PC-3 (cell line): Measurements from ENCODE around the gene CHST11. TPM values are rescaled to one million over a fixed set of nuclear protein-coding genes. Genes with fewer than 3 reads are reported as not detected.

Source experiments
- ATAC-seq: fragments of 200-7000 bp; cut with Tn5 transposase; 2 replicates; pipeline ENCODE4 v1.9.1; 2020; ENCODE audit warnings: mild to moderate bottlenecking, moderate library complexity
- BruUV-seq: library from RNA; stranded (reverse); fragments of 400-500 nt; replicated peaks from 2 replicates; lab custom pipeline; 2021; lab: Mats Ljungman, UMichigan
- CTCF ChIA-PET: fragments of 300-600 bp; sonication (Branson Sonifier 250); formaldehyde crosslinking; loops from one replicate; lab custom pipeline; 2022; ENCODE audit warnings: antibody characterized with exemption; lab: Charles Lee
- POLR2A ChIA-PET: fragments of 300-600 bp; sonication (Branson Sonifier 250); formaldehyde crosslinking; loops from one replicate; lab custom pipeline; 2022; ENCODE audit warnings: antibody characterized with exemption; ENCODE audit not compliant: unreplicated experiment; lab: Charles Lee
- DNase-seq: peaks from one replicate; pipeline ENCODE4 v3.0.0-alpha.2; 2015
- H2AFZ ChIP-seq: fragments of 300-600 bp; sonication (generic); 2 replicates; pipeline ENCODE4 v1.6.0; 2016; ENCODE audit warnings: antibody characterized with exemption, low read length
- H3F3A ChIP-seq: fragments of 300-600 bp; sonication (generic); one replicate; pipeline ENCODE4 v1.6.0; 2017; ENCODE audit warnings: antibody characterized with exemption, low read length, control low read depth, mild to moderate bottlenecking; ENCODE audit not compliant: unreplicated experiment
- H3K27ac ChIP-seq: fragments of 300-600 bp; sonication (generic); 2 replicates; pipeline ENCODE4 v1.5.1; 2016; ENCODE audit warnings: mild to moderate bottlenecking, low read length
- H3K27me3 ChIP-seq: fragments of 300-600 bp; sonication (generic); 2 replicates; pipeline ENCODE4 v1.6.1; 2016; ENCODE audit warnings: low read length, mixed read lengths
- H3K36me3 ChIP-seq: fragments of 300-600 bp; sonication (generic); 2 replicates; pipeline ENCODE4 v1.6.1; 2016; ENCODE audit warnings: low read depth, mixed run types, low read length, mixed read lengths
- H3K4me1 ChIP-seq: fragments of 300-600 bp; sonication (generic); 2 replicates; pipeline ENCODE4 v1.5.1; 2016; ENCODE audit warnings: low read length; ENCODE audit not compliant: insufficient read depth
- H3K4me2 ChIP-seq: fragments of 300-600 bp; sonication (generic); 2 replicates; pipeline ENCODE4 v1.6.0; 2016; ENCODE audit warnings: low read length
- H3K4me3 ChIP-seq: fragments of 300-600 bp; sonication (generic); 2 replicates; pipeline ENCODE4 v1.5.1; 2016; ENCODE audit warnings: mild to moderate bottlenecking, low read length, mixed read lengths
- H3K79me2 ChIP-seq: fragments of 300-600 bp; sonication (generic); 2 replicates; pipeline ENCODE4 v1.6.1; 2017; ENCODE audit warnings: low read length, mixed read lengths
- H3K9ac ChIP-seq: fragments of 300-600 bp; sonication (generic); 2 replicates; pipeline ENCODE4 v1.6.0; 2016; ENCODE audit warnings: mild to moderate bottlenecking, low read length
- H3K9me2 ChIP-seq: fragments of 300-600 bp; sonication (generic); replicated peaks from 2 replicates; pipeline ENCODE4 v1.6.1; 2016; ENCODE audit warnings: mixed run types, low read length, mixed read lengths
- H3K9me3 ChIP-seq: fragments of 300-600 bp; sonication (generic); 2 replicates; pipeline ENCODE4 v1.6.1; 2016; ENCODE audit warnings: low read length, mixed read lengths
- H4K20me1 ChIP-seq: fragments of 300-600 bp; sonication (generic); 2 replicates; pipeline ENCODE4 v1.6.1; 2016; ENCODE audit warnings: low read length, mixed read lengths
- CTCF ChIP-seq: fragments of 300-600 bp; sonication (generic); conservative IDR thresholded peaks from 2 replicates; pipeline ENCODE4 v1.5.1; 2017; ENCODE audit warnings: antibody characterized with exemption, low read depth, mild to moderate bottlenecking, low read length
- EZH2 ChIP-seq: fragments of 300-600 bp; sonication (generic); IDR thresholded peaks from one replicate; pipeline ENCODE4 v1.6.1; 2017; ENCODE audit warnings: antibody characterized with exemption, mild to moderate bottlenecking, low read length; ENCODE audit not compliant: unreplicated experiment
- EZH2phosphoT487 ChIP-seq: fragments of 300-600 bp; sonication (generic); IDR thresholded peaks from 2 replicates; pipeline ENCODE4 v1.6.1; 2018; ENCODE audit warnings: mild to moderate bottlenecking, antibody characterized with exemption, low read length, borderline replicate concordance
- intact Hi-C: fragments of 100-400 bp; cut with micrococcal nuclease; formaldehyde crosslinking; loops from 2 replicates; pipeline ENCODE4 v1.9.0; 2023
- total RNA-seq: library from RNA; depleted of rRNA; stranded (reverse); fragments of >200 nt; gene quantifications from 2 replicates; pipeline ENCODE4 v1.2.3, GENCODE V29; 2014

Gene CHST11
- total RNA-seq, 1 experiment from 2014 or later = 53.5 TPM

- Histone ChIP-seq H3K4me3 (no peak overlapping the region), H3K27ac (no peak overlapping the region), H4K20me1 (no peaks in the 10 kb centered on the region), H3K27me3 (no peaks in the 10 kb centered on the region), H3K4me2 (no peak overlapping the region), H3K36me3 (no peaks in the 10 kb centered on the region), H3K4me1 (peaks cover 49% of the 10 kb centered on the region), H3K9ac (no peak overlapping the region), H2AFZ (no peak overlapping the region), H3F3A (no peaks in the 10 kb centered on the region), H3K9me3 (no peaks in the 10 kb centered on the region), H3K9me2 (no peaks in the 10 kb centered on the region), H3K79me2 (no peaks in the 10 kb centered on the region)
- TF ChIP-seq EZH2 (no peak), CTCF (no peak), EZH2phosphoT487 (no peak)
- intact Hi-C loops = no loop called here
- no peak for DNase-seq
- POLR2A ChIA-PET = no interaction called here
- CTCF ChIA-PET = no interaction called here
- no peak for ATAC-seq
- no TSS peak for BruUV-seq
Measured at GRCh38 chr12:104424955-104425354, 31.8 kb upstream of the CHST11 start.

GRCh38 chr12:104425614-104426013 is 31.1 kb upstream of the CHST11 start:
- H3K9ac ChIP-seq = no peak overlapping the region
- H2AFZ ChIP-seq = no peak overlapping the region
- peaks cover 45% of the 10 kb centered on the region for H3K4me1 ChIP-seq
- no peaks in the 10 kb centered on the region for H3K9me2 ChIP-seq
- ChIA-PET CTCF (no interaction called here), POLR2A (interaction anchor here (0.6 kb wide), 1 partner anchor 23 kb away, joined by 18 read pairs; no protein-coding TSS in a partner anchor)
- DNase-seq = no peak
- no peak for ATAC-seq
- H3K27ac ChIP-seq = no peak overlapping the region
- no peaks in the 10 kb centered on the region for H3K27me3 ChIP-seq
- no peaks in the 10 kb centered on the region for H3K36me3 ChIP-seq
- no peaks in the 10 kb centered on the region for H3K9me3 ChIP-seq
- H3K4me2 ChIP-seq = no peak overlapping the region
- H4K20me1 ChIP-seq = no peaks in the 10 kb centered on the region
- no TSS peak for BruUV-seq
- H3K79me2 ChIP-seq = no peaks in the 10 kb centered on the region
- TF ChIP-seq CTCF (no peak), EZH2 (no peak), EZH2phosphoT487 (no peak)
- no peaks in the 10 kb centered on the region for H3F3A ChIP-seq
- no peak overlapping the region for H3K4me3 ChIP-seq
- intact Hi-C loops = no loop called here

- H3K79me2 ChIP-seq = no peaks in the 10 kb centered on the region
- H2AFZ ChIP-seq = no peak overlapping the region
- no peak overlapping the region for H3K9ac ChIP-seq
- H4K20me1 ChIP-seq = no peaks in the 10 kb centered on the region
- H3K4me2 ChIP-seq = no peak overlapping the region
- POLR2A ChIA-PET = no interaction called here
- H3K4me3 ChIP-seq = no peak overlapping the region
- H3F3A ChIP-seq = no peaks in the 10 kb centered on the region
- ATAC-seq (peak; percentile 88), DNase-seq (peak; percentile 89)
- no peaks in the 10 kb centered on the region for H3K27me3 ChIP-seq
- CTCF ChIA-PET = interaction anchor here (1.4 kb wide), 1 partner anchor 45 kb away, joined by 3 read pairs; no protein-coding TSS in a partner anchor
- no peaks in the 10 kb centered on the region for H3K9me3 ChIP-seq
- no peaks in the 10 kb centered on the region for H3K36me3 ChIP-seq
- no TSS peak for BruUV-seq
- peaks cover 33% of the 10 kb centered on the region for H3K4me1 ChIP-seq
- TF ChIP-seq EZH2 = no peak
- no peaks in the 10 kb centered on the region for H3K9me2 ChIP-seq
- H3K27ac ChIP-seq = no peak overlapping the region
- intact Hi-C loops = loop anchor here (1.0 kb wide), 1 partner anchor 29 kb away; the partner anchor contains the start of gene CHST11
Measured at GRCh38 chr12:104426926-104427546, 29.7 kb upstream of the CHST11 start.
